Epithelial cell of esophagus (primary cell): Measurements from ENCODE around the gene MT1F.
"Not testable (repeated sequence)": the region's sequence is repeated elsewhere in the genome, so short reads cannot be mapped to it uniquely, and the experiment has no call there.

Source experiments
- DNase-seq: peaks from one replicate; pipeline ENCODE4 v3.0.0; 2010; ENCODE audit warnings: low read depth
- H3K4me3 ChIP-seq: 2 replicates; pipeline ENCODE4 v1.5.1; 2011; ENCODE audit warnings: mild to moderate bottlenecking, low read length, control low read depth
- TF ChIP-seq, protein P1 (sequence below): IDR thresholded peaks from 2 replicates; pipeline ENCODE4 v1.5.1; 2011; ENCODE audit warnings: low read depth, mild to moderate bottlenecking, low read length, control low read depth, inconsistent platforms; ENCODE audit not compliant: insufficient read depth; ENCODE audit errors: missing control alignments

Gene MT1F

DNA sequence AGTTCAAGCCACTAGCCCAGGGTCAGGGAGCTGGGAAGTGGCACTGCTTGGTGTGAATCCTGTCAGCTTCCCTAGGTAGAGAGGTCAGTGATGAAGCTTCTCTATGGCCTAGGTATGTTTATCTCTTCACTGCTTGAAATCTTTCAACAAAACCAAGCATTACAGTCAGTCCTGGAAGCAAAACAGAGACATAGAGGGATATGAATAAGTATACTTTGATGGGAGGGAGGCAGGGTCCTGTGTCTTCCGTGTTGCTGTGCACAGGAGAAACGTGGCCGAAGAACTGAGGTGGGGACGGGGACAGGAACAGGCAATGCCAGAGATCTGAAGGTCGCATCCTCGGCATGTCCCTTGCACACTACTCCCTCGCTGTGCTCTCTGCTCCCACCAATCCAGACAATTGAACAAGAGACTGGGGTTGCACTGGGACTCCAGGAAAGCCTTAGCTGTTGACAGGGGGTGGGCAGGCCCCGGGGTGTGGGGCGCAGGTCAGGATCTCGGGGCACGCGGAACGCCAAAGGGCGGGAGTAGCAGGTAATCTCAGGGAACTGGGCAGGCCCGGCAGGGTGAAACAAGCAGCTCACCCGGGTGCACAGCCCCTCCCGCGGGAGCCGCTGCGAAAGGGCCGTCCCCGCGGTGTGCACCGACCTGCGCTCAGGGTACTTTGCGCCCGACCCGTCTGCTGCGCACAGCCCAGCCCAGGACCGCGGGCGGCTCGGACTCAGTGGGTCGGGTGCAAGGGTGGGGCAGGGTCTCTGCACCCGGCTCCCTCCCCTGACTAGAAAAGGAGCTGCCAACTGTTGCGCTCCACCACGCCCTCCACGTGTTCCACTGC lies 11.5 kb downstream of the MT1F start, which contains the start of gene MT1H:
TSS of gene MT1H (plus strand) at position 810 of the 835 bp plus-strand sequence. CDS start 71 bp downstream, outside the sequence.
- TF ChIP-seq, protein P1, sequence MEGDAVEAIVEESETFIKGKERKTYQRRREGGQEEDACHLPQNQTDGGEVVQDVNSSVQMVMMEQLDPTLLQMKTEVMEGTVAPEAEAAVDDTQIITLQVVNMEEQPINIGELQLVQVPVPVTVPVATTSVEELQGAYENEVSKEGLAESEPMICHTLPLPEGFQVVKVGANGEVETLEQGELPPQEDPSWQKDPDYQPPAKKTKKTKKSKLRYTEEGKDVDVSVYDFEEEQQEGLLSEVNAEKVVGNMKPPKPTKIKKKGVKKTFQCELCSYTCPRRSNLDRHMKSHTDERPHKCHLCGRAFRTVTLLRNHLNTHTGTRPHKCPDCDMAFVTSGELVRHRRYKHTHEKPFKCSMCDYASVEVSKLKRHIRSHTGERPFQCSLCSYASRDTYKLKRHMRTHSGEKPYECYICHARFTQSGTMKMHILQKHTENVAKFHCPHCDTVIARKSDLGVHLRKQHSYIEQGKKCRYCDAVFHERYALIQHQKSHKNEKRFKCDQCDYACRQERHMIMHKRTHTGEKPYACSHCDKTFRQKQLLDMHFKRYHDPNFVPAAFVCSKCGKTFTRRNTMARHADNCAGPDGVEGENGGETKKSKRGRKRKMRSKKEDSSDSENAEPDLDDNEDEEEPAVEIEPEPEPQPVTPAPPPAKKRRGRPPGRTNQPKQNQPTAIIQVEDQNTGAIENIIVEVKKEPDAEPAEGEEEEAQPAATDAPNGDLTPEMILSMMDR, result no peak
- no peak within 1 kb of the TSS for H3K4me3 ChIP-seq
- no peak for DNase-seq

GRCh38 chr16:56669840-56670619 lies 12.3 kb downstream of the MT1F start:
- DNase-seq, result no peak
- TF ChIP-seq, protein P1, result no peak
- no peak overlapping the region for H3K4me3 ChIP-seq

GRCh38 chr16:56670620-56670934 lies 12.8 kb downstream of the MT1F start:
- TF ChIP-seq, protein P1, result no peak
- no peak for DNase-seq
- H3K4me3 ChIP-seq, result no peak overlapping the region

DNA sequence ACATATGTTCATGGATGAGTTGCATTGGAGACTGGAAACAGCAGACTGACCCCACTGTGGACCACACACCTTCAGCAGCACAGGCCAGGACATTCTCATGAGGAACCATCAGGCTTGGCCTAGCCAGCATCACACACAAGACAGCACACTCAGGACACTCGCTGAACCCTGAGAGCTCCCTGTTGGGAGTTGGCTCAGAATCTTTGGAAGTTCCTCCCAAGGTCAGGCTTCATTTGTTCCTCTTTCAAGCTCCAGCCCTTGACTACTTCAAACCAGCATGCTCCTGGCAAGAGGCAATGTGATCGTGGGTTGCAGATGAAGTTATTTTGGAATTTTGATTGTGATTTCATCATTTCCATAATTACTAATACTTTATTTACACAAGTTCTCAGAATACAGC lies 13.9 kb downstream of the MT1F start:
- DNase-seq, H3K4me3 ChIP-seq: not testable (repeated sequence)

GRCh38 chr16:56672171-56672570 lies 14.4 kb downstream of the MT1F start:
- DNase-seq, H3K4me3 ChIP-seq: not testable (repeated sequence)

GRCh38 chr16:56672761-56673536 lies 15.2 kb downstream of the MT1F start:
- peak; percentile 30 for DNase-seq
- TF ChIP-seq, protein P1, result no peak
- H3K4me3 ChIP-seq, result no peak overlapping the region

DNA sequence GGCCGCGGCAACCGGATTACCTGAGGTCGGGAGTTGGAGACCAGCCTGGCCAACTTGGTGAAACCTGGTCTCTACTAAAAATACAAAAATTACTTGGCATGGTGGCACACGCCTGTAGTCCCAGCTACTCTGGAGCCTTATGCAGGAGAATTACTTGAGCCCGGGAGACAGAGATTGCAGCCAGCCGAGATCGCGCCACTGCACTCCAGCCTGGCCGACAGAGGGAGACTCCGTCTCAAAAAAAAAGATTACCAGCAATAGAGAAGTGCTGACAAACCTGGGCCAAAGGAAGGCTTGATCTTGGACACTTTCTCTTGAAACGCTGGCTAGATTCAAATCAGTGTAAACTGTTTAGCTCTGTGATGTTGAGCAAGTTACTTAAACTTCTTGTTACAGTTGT lies 16.2 kb downstream of the MT1F start:
- peak; percentile 61 for DNase-seq
- TF ChIP-seq, protein P1, result peak; percentile 76
- no peak overlapping the region for H3K4me3 ChIP-seq

DNA sequence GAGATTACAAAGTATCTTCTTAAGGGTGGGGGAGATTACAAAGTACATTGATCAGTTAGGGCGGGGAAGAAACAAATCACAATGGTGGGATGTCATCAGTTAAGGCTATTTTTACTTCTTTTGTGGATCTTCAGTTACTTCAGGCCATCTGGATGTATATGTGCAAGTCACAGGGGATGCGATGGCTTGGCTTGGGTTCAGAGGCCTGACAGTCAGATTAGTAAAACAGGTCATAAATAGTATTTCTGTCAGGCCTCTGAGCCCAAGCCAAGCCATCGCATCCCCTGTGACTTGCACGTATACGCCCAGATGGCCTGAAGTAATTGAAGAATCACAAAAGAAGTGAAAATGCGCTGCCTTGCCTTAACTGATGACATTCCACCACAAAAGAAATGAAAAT lies 16.8 kb downstream of the MT1F start:
- not testable (repeated sequence) for DNase-seq

More for the DNA sequence above, 16.8 kb downstream of the MT1F start:
- H3K4me3 ChIP-seq, result not testable (repeated sequence)
